Spinal cord (tissue), 10 donors: ENCODE data around the gene SSX5. TPM values are rescaled to one million over a fixed set of nuclear protein-coding genes. Genes with fewer than 3 reads are reported as not detected.
"Not testable (repeated sequence)": the region's sequence is repeated elsewhere in the genome, so short reads cannot be mapped to it uniquely, and the experiment has no call there.

Experiments used
- DNase-seq, 6 donors: peaks; one replicate each; pipeline versions ENCODE4 v3.0.0 to v3.0.0-alpha.2; 2013 to 2015; ENCODE audit warnings: low spot score in 6 of 6, low read depth in 4 of 6
- H3K27ac ChIP-seq: one replicate; pipeline ENCODE4 v1.5.1; 2013; ENCODE audit warnings: low read depth, low read length, control low read depth
- H3K27me3 ChIP-seq: one replicate; pipeline ENCODE4 v1.6.1; 2013; ENCODE audit warnings: low read length; ENCODE audit not compliant: control insufficient read depth, insufficient read depth
- H3K36me3 ChIP-seq: one replicate; pipeline ENCODE4 v1.6.1; 2013; ENCODE audit warnings: low read length; ENCODE audit not compliant: control insufficient read depth, insufficient read depth
- H3K4me1 ChIP-seq: one replicate; pipeline ENCODE4 v1.6.1; 2013; ENCODE audit warnings: low read length; ENCODE audit not compliant: control insufficient read depth, insufficient read depth
- H3K4me3 ChIP-seq: one replicate; pipeline ENCODE4 v1.5.1; 2013; ENCODE audit warnings: low read depth, low read length, control low read depth
- H3K9me3 ChIP-seq: one replicate; pipeline ENCODE4 v1.6.1; 2013; ENCODE audit warnings: low read length; ENCODE audit not compliant: control insufficient read depth, insufficient read depth
- WGBS: methylation state at CpG from one replicate; pipeline ENCODE4 v1.1.5; 2013; ENCODE audit warnings: missing lambda C conversion rate; ENCODE audit not compliant: insufficient coverage; 5-methylcytosine and 5-hydroxymethylcytosine counted together
- polyA plus RNA-seq, 2 donors: library from polyadenylated mRNA; unstranded; fragments of 120-200 nt; gene quantifications; one replicate each; pipeline ENCODE4 v1.2.1, GENCODE V29; 2013; ENCODE audit not compliant: insufficient read length in 2 of 2
- small RNA-seq: library from RNA; depleted of rRNA; stranded (forward); fragments of <200 nt; gene quantifications from one replicate; pipeline ENCODE3, GENCODE V24; 2014; ENCODE audit warnings: low replicate concordance
- total RNA-seq, 2 donors: library from RNA; depleted of rRNA in 1 of 2; stranded (reverse); fragments of 120-200 nt in 1 of 2; fragments of >200 nt in 1 of 2; gene quantifications; one replicate each; pipeline versions ENCODE4 v1.2.3 to v1.2.4, GENCODE V29; 2013 to 2014
- donor health status: healthy.

Gene SSX5
- total and polyA plus RNA-seq, 4 donors, result not detected

GRCh38 chrX:48154796-48155195 lies 41.8 kb downstream of the SSX5 start:
- DNase-seq, result no peak
- H3K27me3 ChIP-seq, result no peaks in the 10 kb centered on the region
- H3K27ac ChIP-seq, result no peak overlapping the region
- H3K36me3 ChIP-seq, result no peaks in the 10 kb centered on the region
- H3K4me1 ChIP-seq, result no peaks in the 10 kb centered on the region
- no peaks in the 10 kb centered on the region for H3K9me3 ChIP-seq
- 82% methylated on average over 2 of the region's 2 CpGs for WGBS
- no peak overlapping the region for H3K4me3 ChIP-seq

GRCh38 chrX:48153769-48154168 lies 42.8 kb downstream of the SSX5 start:
- H3K27me3 ChIP-seq, result no peaks in the 10 kb centered on the region
- H3K27ac ChIP-seq, result no peak overlapping the region
- no peaks in the 10 kb centered on the region for H3K36me3 ChIP-seq
- H3K4me1 ChIP-seq, result no peaks in the 10 kb centered on the region
- WGBS, result 77% methylated on average over 9 of the region's 10 CpGs
- H3K4me3 ChIP-seq, result no peak overlapping the region
- DNase-seq, result no peak
- H3K9me3 ChIP-seq, result no peaks in the 10 kb centered on the region

GRCh38 chrX:48142697-48143096 lies 53.9 kb downstream of the SSX5 start:
- H3K27ac ChIP-seq, H3K4me1 ChIP-seq, H3K36me3 ChIP-seq, H3K27me3 ChIP-seq, H3K9me3 ChIP-seq, DNase-seq, H3K4me3 ChIP-seq: not testable (repeated sequence)
- WGBS, result 64% methylated on average over 9 of the region's 11 CpGs

- not testable (repeated sequence) for H3K4me1 ChIP-seq, H3K4me3 ChIP-seq, H3K9me3 ChIP-seq, H3K27me3 ChIP-seq, H3K27ac ChIP-seq, H3K36me3 ChIP-seq, DNase-seq
- WGBS, result no CpG with 5 or more reads among the region's 2 CpGs
These were observed 54.6 kb downstream of the SSX5 start for GRCh38 chrX:48141810-48142508.

- WGBS, result 83% methylated on average over 2 of the region's 33 CpGs
- H3K27ac ChIP-seq, H3K36me3 ChIP-seq, H3K27me3 ChIP-seq, H3K9me3 ChIP-seq, H3K4me3 ChIP-seq, DNase-seq, H3K4me1 ChIP-seq: not testable (repeated sequence)
These were observed 57.5 kb downstream of the SSX5 start for GRCh38 chrX:48139076-48139475.

Small RNA genes lying within 50 kb of the gene (small RNA-seq; reads per million reads assigned to genes)
- gene AC245047.3 (not detected), gene AC245047.7 (not detected), gene RNA5SP503 (not detected), gene RNU6-707P (not detected)

Other genes starting within 250 kb of the SSX5 start
- 1 to 10 TPM; 6.4 to 6.8 TPM for gene ZNF182, start 192.8 kb downstream of the SSX5 start, total RNA-seq
- gene ZNF182, start 192.8 kb downstream of the SSX5 start, polyA plus RNA-seq, result 1 to 10 TPM; 8.6 to 9.0 TPM
- gene SPACA5, start 189.8 kb downstream of the SSX5 start, total RNA-seq, result not detected
- gene SPACA5, start 189.8 kb downstream of the SSX5 start, polyA plus RNA-seq, result under 1 TPM in 1 of 2 donors, not detected in 1; 0.26 TPM
- 1 to 10 TPM; 4.7 to 6.2 TPM for gene ZNF630, start 125.2 kb downstream of the SSX5 start, total RNA-seq
- gene ZNF630, start 125.2 kb downstream of the SSX5 start, polyA plus RNA-seq, result 1 to 10 TPM; 4.4 to 4.8 TPM
- not detected for gene SPACA5B, start 66.2 kb downstream of the SSX5 start, total RNA-seq
- gene SPACA5B, start 66.2 kb downstream of the SSX5 start, polyA plus RNA-seq, result not detected
- not detected for gene SSX1, start 58.6 kb upstream of the SSX5 start, total RNA-seq
- not detected for gene SSX1, start 58.6 kb upstream of the SSX5 start, polyA plus RNA-seq
- not detected for gene SSX3, start 159.9 kb upstream of the SSX5 start, total RNA-seq
- not detected for gene SSX3, start 159.9 kb upstream of the SSX5 start, polyA plus RNA-seq
- gene SSX4, start 186.7 kb upstream of the SSX5 start, total RNA-seq, result not detected
- not detected for gene SSX4, start 186.7 kb upstream of the SSX5 start, polyA plus RNA-seq
- gene SSX4B, start 215.2 kb upstream of the SSX5 start, total RNA-seq, result not detected
- not detected for gene SSX4B, start 215.2 kb upstream of the SSX5 start, polyA plus RNA-seq